CD8-positive, alpha-beta memory T cell (primary cell): ENCODE measurements around the gene SLC22A13. TPM values are rescaled to one million over a fixed set of nuclear protein-coding genes. Genes with fewer than 3 reads are reported as not detected.

ENCODE experiments used
- CTCF ChIA-PET: fragments of 350-600 bp; sonication (Branson Sonifier 250); formaldehyde crosslinking; loops from one replicate; lab custom pipeline; 2021; ENCODE audit warnings: antibody characterized with exemption; lab: Charles Lee
- POLR2A ChIA-PET: fragments of 350-600 bp; sonication (Branson Sonifier 250); formaldehyde crosslinking; loops from one replicate; lab custom pipeline; 2021; ENCODE audit warnings: antibody characterized with exemption; lab: Charles Lee
- DNase-seq, 5 donors: peaks; one replicate each; pipeline versions ENCODE4 v3.0.0 to v3.0.0-alpha.2; 2020 to 2022; ENCODE audit warnings: mixed read lengths in 1 of 5
- H3K27ac ChIP-seq: one replicate; pipeline ENCODE4 v1.7.0; 2013; ENCODE audit warnings: low read depth, mild to moderate bottlenecking, low read length, moderate library complexity
- H3K27me3 ChIP-seq: 2 replicates; pipeline ENCODE4 v1.7.0; 2013; ENCODE audit warnings: low read length, mild to moderate bottlenecking; ENCODE audit not compliant: insufficient read depth, poor library complexity, severe bottlenecking
- H3K36me3 ChIP-seq: 2 replicates; pipeline ENCODE4 v1.7.0; 2013; ENCODE audit warnings: mild to moderate bottlenecking, low read length, moderate library complexity; ENCODE audit not compliant: insufficient read depth
- H3K4me1 ChIP-seq: 2 replicates; pipeline ENCODE4 v1.7.0; 2013; ENCODE audit warnings: mild to moderate bottlenecking, low read length, moderate library complexity; ENCODE audit not compliant: insufficient read depth
- H3K4me3 ChIP-seq: 2 replicates; pipeline ENCODE4 v1.7.0; 2013; ENCODE audit warnings: mild to moderate bottlenecking, low read length
- H3K9me3 ChIP-seq: 2 replicates; pipeline ENCODE4 v1.7.0; 2013; ENCODE audit warnings: mild to moderate bottlenecking, low read length
- H3K27ac Mint-ChIP-seq, 8 donors: one replicate each; pipeline ENCODE4 v1.8.0; 2020 to 2021; ENCODE audit warnings: mixed read lengths in 8 of 8, mild to moderate bottlenecking in 6 of 8, inconsistent platforms in 3 of 8, moderate library complexity in 3 of 8
- H3K27me3 Mint-ChIP-seq, 2 donors: one replicate each; pipeline ENCODE4 v1.8.0; 2020 to 2021; ENCODE audit warnings: mixed read lengths in 2 of 2, mild to moderate bottlenecking in 1 of 2, moderate library complexity in 1 of 2
- H3K36me3 Mint-ChIP-seq, 3 donors: one replicate each; pipeline ENCODE4 v1.8.0; 2020 to 2021; ENCODE audit warnings: mixed read lengths in 3 of 3, inconsistent platforms in 1 of 3, mild to moderate bottlenecking in 1 of 3
- H3K4me1 Mint-ChIP-seq, 3 donors: one replicate each; pipeline ENCODE4 v1.8.0; 2020 to 2021; ENCODE audit warnings: mixed read lengths in 3 of 3, inconsistent platforms in 1 of 3, mild to moderate bottlenecking in 1 of 3
- H3K4me3 Mint-ChIP-seq, 7 donors: one replicate each; pipeline ENCODE4 v1.8.0; 2020 to 2021; ENCODE audit warnings: mixed read lengths in 7 of 7, mild to moderate bottlenecking in 6 of 7, moderate library complexity in 4 of 7, inconsistent platforms in 2 of 7
- H3K9me3 Mint-ChIP-seq, 5 donors: one replicate each; pipeline ENCODE4 v1.8.0; 2020 to 2022; ENCODE audit warnings: mixed read lengths in 5 of 5, mild to moderate bottlenecking in 3 of 5, moderate library complexity in 2 of 5, inconsistent platforms in 1 of 5
- polyA plus RNA-seq: library from polyadenylated mRNA; unstranded; fragments of 300-500 nt; fragmentation: Illumina TruSeq; gene quantifications from one replicate; pipeline ENCODE4 v1.2.3, GENCODE V29; 2021
- total RNA-seq, 2 experiments: library from RNA; stranded (reverse); gene quantifications; one replicate each; pipeline ENCODE4 v1.2.3, GENCODE V29; 2021

Gene SLC22A13
- total and polyA plus RNA-seq, 3 experiments from 2014 or later, result 0.12 to 0.44 (median 0.28) TPM

- H3K36me3 Mint-ChIP-seq, result peaks cover 9 to 91% (median 39%) of the 10 kb centered on the region in 3 donors
- ChIA-PET CTCF (no interaction called here), POLR2A (no interaction called here)
- H3K27me3 Mint-ChIP-seq, result no peaks in the 10 kb centered on the region
- Histone ChIP-seq H3K36me3 (peaks cover 20% of the 10 kb centered on the region), H3K9me3 (no peaks in the 10 kb centered on the region), H3K4me1 (no peaks in the 10 kb centered on the region), H3K4me3 (no peak overlapping the region), H3K27ac (no peak overlapping the region), H3K27me3 (no peaks in the 10 kb centered on the region)
- peaks cover 2 to 23% (median 5%) of the 10 kb centered on the region in 3 donors for H3K4me1 Mint-ChIP-seq
- H3K9me3 Mint-ChIP-seq, result no peaks in the 10 kb centered on the region
- no peak overlapping the region for H3K4me3 Mint-ChIP-seq
- peak overlapping the region in 2 of 8 donors; percentile 9 to 47 for H3K27ac Mint-ChIP-seq
- DNase-seq, result no peak
Measured at GRCh38 chr3:38251197-38251596, 14.4 kb upstream of the SLC22A13 start.

- Mint-ChIP-seq H3K27me3 (no peaks in the 10 kb centered on the region), H3K9me3 (no peaks in the 10 kb centered on the region), H3K4me1 (peaks cover 8 to 36% (median 17%) of the 10 kb centered on the region in 3 donors), H3K27ac (peak overlapping the region in 1 of 8 donors; percentile 29), H3K4me3 (no peak overlapping the region), H3K36me3 (peaks cover 9 to 67% (median 31%) of the 10 kb centered on the region in 3 donors)
- no peaks in the 10 kb centered on the region for H3K4me1 ChIP-seq
- H3K27ac ChIP-seq, result no peak overlapping the region
- no peak overlapping the region for H3K4me3 ChIP-seq
- H3K36me3 ChIP-seq, result peaks cover 13% of the 10 kb centered on the region
- POLR2A ChIA-PET, result no interaction called here
- H3K9me3 ChIP-seq, result no peaks in the 10 kb centered on the region
- DNase-seq, result no peak
- no peaks in the 10 kb centered on the region for H3K27me3 ChIP-seq
- CTCF ChIA-PET, result no interaction called here
Measured at GRCh38 chr3:38253704-38254103, 11.9 kb upstream of the SLC22A13 start.

GRCh38 chr3:38254872-38255271 is 10.7 kb upstream of the SLC22A13 start:
- no peak overlapping the region for H3K4me3 ChIP-seq
- no peaks in the 10 kb centered on the region for H3K9me3 Mint-ChIP-seq
- H3K27me3 ChIP-seq, result no peaks in the 10 kb centered on the region
- H3K4me1 ChIP-seq, result no peaks in the 10 kb centered on the region
- H3K27me3 Mint-ChIP-seq, result no peaks in the 10 kb centered on the region
- ChIA-PET POLR2A (no interaction called here), CTCF (no interaction called here)
- peak overlapping the region in 1 of 8 donors; percentile 37 for H3K27ac Mint-ChIP-seq
- H3K36me3 Mint-ChIP-seq, result peaks cover 4 to 55% (median 27%) of the 10 kb centered on the region in 3 donors
- H3K9me3 ChIP-seq, result no peaks in the 10 kb centered on the region
- H3K4me3 Mint-ChIP-seq, result no peak overlapping the region
- H3K4me1 Mint-ChIP-seq, result peaks cover 8 to 36% (median 20%) of the 10 kb centered on the region in 3 donors
- peaks cover 13% of the 10 kb centered on the region for H3K36me3 ChIP-seq
- H3K27ac ChIP-seq, result no peak overlapping the region
- no peak for DNase-seq

- no peak overlapping the region for H3K4me3 Mint-ChIP-seq
- DNase-seq, result no peak
- peaks cover 8 to 36% (median 24%) of the 10 kb centered on the region in 3 donors for H3K4me1 Mint-ChIP-seq
- CTCF ChIA-PET, result no interaction called here
- Histone ChIP-seq H3K27me3 (no peaks in the 10 kb centered on the region), H3K4me3 (no peak overlapping the region), H3K9me3 (no peaks in the 10 kb centered on the region), H3K4me1 (no peaks in the 10 kb centered on the region), H3K27ac (no peak overlapping the region), H3K36me3 (peaks cover 13% of the 10 kb centered on the region)
- POLR2A ChIA-PET, result no interaction called here
- no peaks in the 10 kb centered on the region for H3K9me3 Mint-ChIP-seq
- H3K27ac Mint-ChIP-seq, result peak overlapping the region in 3 of 8 donors; percentile 1 to 14 (median 7)
- H3K27me3 Mint-ChIP-seq, result no peaks in the 10 kb centered on the region
- H3K36me3 Mint-ChIP-seq, result peaks cover 4 to 48% (median 24%) of the 10 kb centered on the region in 3 donors
Measured at GRCh38 chr3:38255627-38256026, 10.0 kb upstream of the SLC22A13 start.

GRCh38 chr3:38257583-38257982 is 8.0 kb upstream of the SLC22A13 start:
- no peak for DNase-seq
- H3K27me3 ChIP-seq, result no peaks in the 10 kb centered on the region
- no peak overlapping the region for H3K4me3 ChIP-seq
- Mint-ChIP-seq H3K4me1 (peaks cover 8 to 36% (median 24%) of the 10 kb centered on the region in 3 donors), H3K27ac (peak overlapping the region in 3 of 8 donors; percentile 21 to 77 (median 48)), H3K9me3 (no peaks in the 10 kb centered on the region), H3K4me3 (no peak overlapping the region), H3K36me3 (peaks cover 4 to 28% (median 18%) of the 10 kb centered on the region in 3 donors), H3K27me3 (no peaks in the 10 kb centered on the region)
- H3K4me1 ChIP-seq, result no peaks in the 10 kb centered on the region
- H3K27ac ChIP-seq, result no peak overlapping the region
- H3K9me3 ChIP-seq, result no peaks in the 10 kb centered on the region
- ChIA-PET CTCF (no interaction called here), POLR2A (no interaction called here)
- H3K36me3 ChIP-seq, result peaks cover 13% of the 10 kb centered on the region

- Mint-ChIP-seq H3K27ac (peak overlapping the region in 1 of 8 donors; percentile 73), H3K27me3 (no peaks in the 10 kb centered on the region), H3K4me1 (peaks cover 8 to 31% (median 24%) of the 10 kb centered on the region in 3 donors), H3K9me3 (no peaks in the 10 kb centered on the region), H3K4me3 (no peak overlapping the region), H3K36me3 (peaks cover 0 to 6% (median 4%) of the 10 kb centered on the region in 3 donors)
- no peaks in the 10 kb centered on the region for H3K36me3 ChIP-seq
- no peak overlapping the region for H3K4me3 ChIP-seq
- no peak overlapping the region for H3K27ac ChIP-seq
- ChIA-PET CTCF (no interaction called here), POLR2A (no interaction called here)
- H3K27me3 ChIP-seq, result no peaks in the 10 kb centered on the region
- no peaks in the 10 kb centered on the region for H3K4me1 ChIP-seq
- H3K9me3 ChIP-seq, result no peaks in the 10 kb centered on the region
- no peak for DNase-seq
Measured at GRCh38 chr3:38260474-38260873, 5.1 kb upstream of the SLC22A13 start.

- H3K36me3 ChIP-seq, result no peaks in the 10 kb centered on the region
- H3K4me3 ChIP-seq, result no peak overlapping the region
- Mint-ChIP-seq H3K27me3 (no peaks in the 10 kb centered on the region), H3K27ac (peak overlapping the region in 1 of 8 donors; percentile 52), H3K36me3 (peaks cover 0 to 8% (median 4%) of the 10 kb centered on the region in 3 donors), H3K4me1 (peaks cover 7 to 23% (median 14%) of the 10 kb centered on the region in 3 donors), H3K4me3 (no peak overlapping the region), H3K9me3 (no peaks in the 10 kb centered on the region)
- no peaks in the 10 kb centered on the region for H3K27me3 ChIP-seq
- H3K9me3 ChIP-seq, result no peaks in the 10 kb centered on the region
- no peaks in the 10 kb centered on the region for H3K4me1 ChIP-seq
- ChIA-PET POLR2A (no interaction called here), CTCF (no interaction called here)
- no peak overlapping the region for H3K27ac ChIP-seq
- no peak for DNase-seq
Measured at GRCh38 chr3:38264353-38264771, 1.2 kb upstream of the SLC22A13 start.

GRCh38 chr3:38264779-38265178 is 833 bp upstream of the SLC22A13 start:
- no peak overlapping the region for H3K4me3 ChIP-seq
- ChIA-PET CTCF (no interaction called here), POLR2A (no interaction called here)
- Mint-ChIP-seq H3K27me3 (no peaks in the 10 kb centered on the region), H3K4me3 (no peak overlapping the region), H3K9me3 (no peaks in the 10 kb centered on the region), H3K36me3 (peaks cover 0 to 8% (median 4%) of the 10 kb centered on the region in 3 donors), H3K27ac (no peak overlapping the region), H3K4me1 (peaks cover 7 to 23% (median 11%) of the 10 kb centered on the region in 3 donors)
- H3K4me1 ChIP-seq, result no peaks in the 10 kb centered on the region
- H3K36me3 ChIP-seq, result no peaks in the 10 kb centered on the region
- H3K9me3 ChIP-seq, result no peaks in the 10 kb centered on the region
- no peaks in the 10 kb centered on the region for H3K27me3 ChIP-seq
- no peak for DNase-seq
- H3K27ac ChIP-seq, result no peak overlapping the region
